Occipital lobe (tissue), 2 donors: ENCODE data around the gene UST. TPM values are rescaled to one million over a fixed set of nuclear protein-coding genes. Genes with fewer than 3 reads are reported as not detected.
"Not testable (repeated sequence)": the region's sequence is repeated elsewhere in the genome, so short reads cannot be mapped to it uniquely, and the experiment has no call there.

Experiments
- DNase-seq: peaks from one replicate; lab custom pipeline; 2025; lab: John Stamatoyannopoulos, UW
- total RNA-seq: library from RNA; depleted of rRNA; stranded (reverse); fragments of >200 nt; gene quantifications from one replicate; pipeline ENCODE4 v1.2.3, GENCODE V29; 2014

Gene UST
- total RNA-seq, 1 donor from 2014 or later = 48.5 TPM

DNA sequence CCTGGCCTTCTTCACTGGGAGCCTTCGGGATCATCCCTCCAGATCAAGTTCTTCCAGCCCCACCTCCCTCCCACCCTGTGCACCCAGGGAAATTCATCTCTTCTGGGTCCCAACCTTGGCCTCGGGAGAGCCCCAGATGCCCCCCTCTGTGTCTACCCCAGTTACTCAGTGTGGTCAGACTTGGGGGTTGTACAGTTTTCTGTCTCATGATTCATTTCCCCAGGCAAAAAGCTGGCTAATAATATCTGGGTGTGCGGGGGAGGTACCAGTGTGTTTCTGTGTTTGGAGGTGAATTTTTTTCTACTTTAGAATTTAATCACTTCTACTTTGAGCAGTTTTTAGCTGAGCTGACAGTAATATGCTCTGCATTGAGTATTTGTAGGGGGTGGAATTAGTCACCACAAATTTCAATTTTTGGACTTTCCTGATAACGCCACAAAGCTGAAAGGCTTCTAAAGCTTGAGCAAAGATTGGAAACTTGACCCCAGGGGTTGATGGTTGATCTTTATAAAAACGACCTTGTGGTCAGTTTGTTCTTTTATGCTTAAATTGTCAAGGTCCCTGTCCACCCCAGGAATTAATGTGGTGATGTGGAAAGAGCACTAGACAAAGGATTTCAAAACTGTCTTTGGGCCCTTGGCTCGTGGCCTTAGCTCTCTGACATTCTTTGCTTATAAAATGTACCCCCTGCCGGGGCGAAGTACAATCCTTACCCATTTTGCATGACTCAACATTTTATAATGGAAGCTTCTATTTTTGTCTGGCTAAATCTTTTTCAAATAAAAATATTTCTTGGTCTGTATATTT lies 286.0 kb downstream of the UST start:
- DNase-seq = peak; percentile 11

DNA sequence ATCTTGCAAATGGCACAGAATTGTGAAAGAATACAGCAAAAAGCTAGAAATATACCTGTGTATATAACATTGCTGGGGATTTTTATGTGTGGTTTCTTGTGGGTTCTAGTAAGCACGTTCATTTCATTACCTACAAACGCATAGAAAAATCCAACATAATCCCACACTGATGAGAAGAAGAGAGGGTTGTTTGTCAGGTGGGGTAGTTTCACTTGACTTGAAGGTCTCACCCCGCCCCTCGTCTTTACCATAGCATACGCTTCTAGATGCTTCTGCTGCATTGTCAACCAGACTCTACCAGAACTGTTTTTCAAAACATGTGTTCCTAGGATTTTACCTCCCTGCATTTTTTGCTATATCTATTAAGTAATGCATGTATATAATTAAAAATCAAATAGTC lies 286.6 kb downstream of the UST start:
- DNase-seq = no peak

DNA sequence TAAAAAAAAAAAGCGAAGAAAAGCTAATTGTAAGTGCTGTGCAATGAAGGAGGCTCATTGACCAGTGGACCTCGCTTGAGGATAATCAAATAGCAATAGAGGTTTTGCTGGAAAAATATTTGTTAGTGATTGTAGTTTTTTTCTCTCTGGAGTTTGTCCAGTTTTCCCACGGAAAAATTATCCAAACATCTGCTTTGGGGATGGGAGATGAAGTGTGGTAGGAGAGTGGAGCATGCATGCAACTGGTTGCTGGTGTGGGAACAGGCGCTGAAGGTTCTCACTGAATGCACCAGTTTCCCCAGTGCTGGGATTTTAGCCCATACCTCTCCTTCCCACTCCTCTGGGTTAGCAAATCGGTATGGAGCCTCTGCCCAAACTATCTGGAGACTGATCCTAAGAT lies 288.9 kb downstream of the UST start:
- no peak for DNase-seq

GRCh38 chr6:149037051-149037671 lies 290.3 kb downstream of the UST start:
- DNase-seq = no peak

DNA sequence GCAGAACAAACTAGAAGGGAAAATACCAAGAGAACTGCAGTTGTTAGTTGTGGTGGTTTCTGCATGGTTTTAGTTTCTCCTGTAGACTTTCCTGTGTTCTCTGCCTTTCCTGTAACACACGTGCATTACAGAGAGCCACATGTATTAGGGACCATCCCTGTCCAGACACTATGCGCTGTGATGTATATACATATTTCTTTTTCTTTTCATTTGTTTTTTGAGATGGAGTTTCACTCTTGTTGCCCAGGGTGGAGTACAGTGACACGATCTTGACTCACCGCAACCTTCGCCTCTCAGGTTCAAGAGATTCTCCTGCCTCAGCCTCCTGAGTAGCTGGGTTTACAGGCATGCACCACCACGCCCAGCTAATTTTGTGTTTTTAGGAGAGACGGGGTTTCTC lies 292.2 kb downstream of the UST start:
- not testable (repeated sequence) for DNase-seq

DNA sequence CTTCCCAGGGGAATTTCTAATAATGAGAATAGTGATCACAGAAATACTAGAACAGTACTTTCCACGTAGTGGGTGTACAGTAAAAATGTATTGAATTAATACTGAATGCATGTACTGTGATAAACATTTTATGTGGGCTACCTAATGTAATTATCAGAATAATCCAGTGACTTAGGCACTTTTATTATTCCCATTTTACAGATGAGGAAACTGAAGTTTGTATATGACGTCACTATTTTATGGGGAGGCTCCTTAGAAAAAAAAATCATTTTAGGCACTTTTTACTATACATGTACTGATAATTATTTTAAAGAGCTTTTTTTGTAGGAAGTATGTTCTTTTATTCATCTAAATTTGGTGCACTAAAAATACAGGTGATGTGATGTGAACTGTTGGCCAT lies 295.1 kb downstream of the UST start:
- DNase-seq = no peak

GRCh38 chr6:149043476-149044130 lies 296.8 kb downstream of the UST start:
- no peak for DNase-seq

DNA sequence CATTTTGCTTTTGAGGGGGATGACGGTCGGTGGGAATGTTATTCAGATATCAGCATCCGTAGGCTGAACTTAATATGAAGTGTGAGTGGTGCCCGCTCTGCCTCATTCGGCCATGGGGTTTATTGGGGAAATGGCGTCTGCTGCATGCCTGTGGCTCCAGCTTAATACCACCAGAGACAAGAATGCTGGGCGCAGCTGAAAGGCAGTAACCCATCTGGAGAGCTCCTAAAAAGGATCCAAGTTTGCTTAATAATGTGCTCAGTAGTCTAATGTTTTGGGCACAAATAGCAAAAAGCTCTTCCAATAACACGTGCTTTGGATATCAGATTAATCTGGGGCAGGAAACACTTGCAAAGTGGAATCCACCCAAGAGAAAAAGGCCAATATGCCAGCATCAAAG lies 297.7 kb downstream of the UST start:
- no peak for DNase-seq

GRCh38 chr6:149045404-149045803 lies 298.6 kb downstream of the UST start:
- DNase-seq = no peak

GRCh38 chr6:149046164-149046821 lies 299.5 kb downstream of the UST start:
- no peak for DNase-seq

DNA sequence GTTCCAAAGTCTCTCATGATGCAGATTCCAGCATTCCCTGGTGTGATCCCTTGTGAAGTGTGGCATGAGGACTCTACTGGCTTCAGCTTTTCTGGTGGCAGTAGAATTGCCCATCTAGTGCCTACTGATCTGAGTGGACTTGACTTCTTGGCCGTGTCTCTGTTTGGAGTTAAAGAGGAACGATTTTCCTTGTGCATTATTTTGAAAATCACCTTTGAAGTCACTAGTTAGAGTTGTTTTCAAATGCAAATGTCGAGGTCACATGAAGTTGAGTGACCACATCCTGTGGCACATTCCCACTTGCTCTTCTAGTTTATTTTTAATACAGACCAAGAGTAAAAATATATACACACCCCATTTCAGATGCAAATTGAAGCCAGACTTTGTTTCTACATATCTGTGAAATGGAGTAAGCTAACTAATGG lies 300.0 kb downstream of the UST start:
- no peak for DNase-seq

- DNase-seq = no peak
Measured at GRCh38 chr6:149049230-149049629, 302.4 kb downstream of the UST start.

GRCh38 chr6:149050160-149050559 lies 303.3 kb downstream of the UST start:
- DNase-seq = no peak

DNA sequence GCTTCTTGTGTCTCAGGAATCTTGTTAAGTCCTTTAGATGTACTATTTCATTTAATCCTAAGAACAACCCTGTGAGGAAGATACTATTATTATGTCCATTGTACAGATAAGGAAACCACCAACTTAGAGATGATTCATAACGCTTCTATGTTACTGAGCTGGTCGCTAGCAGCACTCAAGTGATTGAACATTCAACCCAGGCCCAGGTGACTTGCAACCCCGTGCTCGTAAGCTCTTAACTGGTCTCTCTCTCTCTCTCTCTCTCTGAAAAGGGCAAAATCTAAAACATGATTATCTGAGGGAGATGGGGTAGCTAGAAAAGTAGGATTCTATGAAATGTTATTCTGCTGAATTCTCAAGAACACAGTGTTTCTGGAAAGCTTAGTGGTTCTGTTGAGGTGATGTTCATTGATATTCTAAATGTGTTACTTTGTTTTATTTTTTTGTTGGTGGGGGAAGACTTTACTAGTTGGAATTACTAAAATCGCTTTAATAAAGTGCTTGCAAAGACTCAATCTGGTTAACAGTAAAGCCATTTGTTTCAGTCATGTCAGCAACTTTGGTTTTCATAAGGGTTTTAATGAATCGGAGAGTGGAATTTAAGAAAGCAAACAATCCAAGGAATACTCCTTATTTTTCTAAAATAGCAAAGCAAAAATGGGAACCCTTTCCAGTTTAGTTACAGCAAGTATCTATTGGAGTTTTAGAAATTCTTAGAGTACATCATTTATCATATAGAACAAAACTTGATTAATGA lies 305.7 kb downstream of the UST start:
- DNase-seq = no peak

DNA sequence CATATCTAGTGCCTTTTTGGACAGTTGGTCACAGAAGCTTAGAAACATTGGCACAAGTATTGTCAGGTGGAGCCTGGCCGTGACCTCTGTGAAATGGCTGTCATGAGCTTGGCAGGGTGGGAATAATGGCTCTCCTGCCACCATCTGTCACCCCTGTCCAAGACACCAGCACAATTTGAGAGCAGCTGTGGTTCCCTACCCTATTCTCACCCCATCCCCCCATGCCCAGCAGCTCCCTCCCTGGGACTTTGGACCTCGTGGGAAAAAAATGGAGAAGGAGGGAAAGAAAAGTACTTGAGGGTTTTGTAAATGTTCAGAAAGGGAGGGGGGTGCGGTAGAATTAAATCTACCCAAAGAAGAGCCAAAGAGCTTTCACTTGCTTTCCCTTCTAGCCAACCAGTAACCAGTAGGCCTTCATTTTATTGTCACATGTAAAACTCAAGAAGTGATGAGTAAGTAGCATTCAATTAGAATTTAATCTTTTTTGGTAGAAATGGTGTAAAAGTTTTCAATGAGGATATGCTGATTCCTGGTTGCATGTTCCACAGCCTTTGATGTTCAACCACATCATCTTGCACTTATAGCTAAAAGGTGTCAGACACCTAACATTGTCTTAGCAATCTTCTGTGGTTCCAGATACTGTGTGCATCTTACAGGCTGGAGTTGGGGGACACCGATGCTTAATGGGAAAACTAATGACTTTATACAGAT lies 307.2 kb downstream of the UST start:
- no peak for DNase-seq

GRCh38 chr6:149054559-149055194 lies 307.8 kb downstream of the UST start:
- no peak for DNase-seq

- DNase-seq = no peak
Measured at GRCh38 chr6:149055195-149055899, 308.5 kb downstream of the UST start.

- no peak for DNase-seq
Measured at GRCh38 chr6:149056777-149057463, 310.1 kb downstream of the UST start.

- no peak for DNase-seq
Measured at GRCh38 chr6:149057464-149057840, 310.6 kb downstream of the UST start.
